PFSK-1 (cell line): Measurements from ENCODE around the gene ETFB.

Experiments used
- FOXP2 ChIP-seq: optimal IDR thresholded peaks from 2 replicates; pipeline ENCODE3; 2011; ENCODE audit warnings: borderline replicate concordance, control low read depth, inconsistent platforms; ENCODE audit not compliant: insufficient read depth; ENCODE audit errors: extremely low read length, extremely low read depth
- POLR2AphosphoS5 ChIP-seq: IDR thresholded peaks from 2 replicates; pipeline ENCODE4 v1.6.1; 2012; ENCODE audit warnings: low read depth, mild to moderate bottlenecking, control low read depth, low read length, moderate library complexity
- SIN3A ChIP-seq: IDR thresholded peaks from 2 replicates; pipeline ENCODE4 v1.6.1; 2012; ENCODE audit warnings: mild to moderate bottlenecking, low read length, moderate library complexity, borderline replicate concordance; ENCODE audit not compliant: insufficient read depth
- TAF1 ChIP-seq: IDR thresholded peaks from 2 replicates; pipeline ENCODE4 v1.6.1; 2012; ENCODE audit warnings: low read length, control low read depth, borderline replicate concordance; ENCODE audit not compliant: insufficient read depth
- TF ChIP-seq, protein P1 (sequence below), 2 experiments: IDR thresholded peaks; 2 replicates each; pipeline versions ENCODE4 v1.6.1 to v1.8.0; 2011 to 2012; ENCODE audit warnings: low read depth in 2 of 2, low read length in 2 of 2, control low read depth in 1 of 2, inconsistent platforms in 1 of 2, mild to moderate bottlenecking in 1 of 2, moderate library complexity in 1 of 2; ENCODE audit not compliant: insufficient read depth in 1 of 2

Gene ETFB

DNA sequence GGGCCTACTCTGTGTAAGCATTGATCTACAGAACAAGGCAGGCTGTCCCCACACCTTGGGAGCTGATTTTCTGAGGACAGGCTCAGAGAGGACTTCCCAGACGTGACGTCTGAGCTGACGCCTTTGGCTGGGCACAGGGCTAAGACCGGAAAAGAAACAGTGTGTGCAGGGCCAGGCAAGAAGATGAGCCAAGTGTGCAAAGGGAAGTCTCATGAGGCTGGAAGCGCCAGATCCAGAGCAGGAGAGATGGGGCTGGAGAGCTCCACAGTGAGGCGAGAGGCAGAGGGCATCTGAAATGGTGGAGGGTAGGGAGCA is 42.1 kb downstream of the ETFB start:
- TF ChIP-seq POLR2AphosphoS5 (no peak), TAF1 (no peak), SIN3A (no peak), FOXP2 (no peak)
- TF ChIP-seq, protein P1, sequence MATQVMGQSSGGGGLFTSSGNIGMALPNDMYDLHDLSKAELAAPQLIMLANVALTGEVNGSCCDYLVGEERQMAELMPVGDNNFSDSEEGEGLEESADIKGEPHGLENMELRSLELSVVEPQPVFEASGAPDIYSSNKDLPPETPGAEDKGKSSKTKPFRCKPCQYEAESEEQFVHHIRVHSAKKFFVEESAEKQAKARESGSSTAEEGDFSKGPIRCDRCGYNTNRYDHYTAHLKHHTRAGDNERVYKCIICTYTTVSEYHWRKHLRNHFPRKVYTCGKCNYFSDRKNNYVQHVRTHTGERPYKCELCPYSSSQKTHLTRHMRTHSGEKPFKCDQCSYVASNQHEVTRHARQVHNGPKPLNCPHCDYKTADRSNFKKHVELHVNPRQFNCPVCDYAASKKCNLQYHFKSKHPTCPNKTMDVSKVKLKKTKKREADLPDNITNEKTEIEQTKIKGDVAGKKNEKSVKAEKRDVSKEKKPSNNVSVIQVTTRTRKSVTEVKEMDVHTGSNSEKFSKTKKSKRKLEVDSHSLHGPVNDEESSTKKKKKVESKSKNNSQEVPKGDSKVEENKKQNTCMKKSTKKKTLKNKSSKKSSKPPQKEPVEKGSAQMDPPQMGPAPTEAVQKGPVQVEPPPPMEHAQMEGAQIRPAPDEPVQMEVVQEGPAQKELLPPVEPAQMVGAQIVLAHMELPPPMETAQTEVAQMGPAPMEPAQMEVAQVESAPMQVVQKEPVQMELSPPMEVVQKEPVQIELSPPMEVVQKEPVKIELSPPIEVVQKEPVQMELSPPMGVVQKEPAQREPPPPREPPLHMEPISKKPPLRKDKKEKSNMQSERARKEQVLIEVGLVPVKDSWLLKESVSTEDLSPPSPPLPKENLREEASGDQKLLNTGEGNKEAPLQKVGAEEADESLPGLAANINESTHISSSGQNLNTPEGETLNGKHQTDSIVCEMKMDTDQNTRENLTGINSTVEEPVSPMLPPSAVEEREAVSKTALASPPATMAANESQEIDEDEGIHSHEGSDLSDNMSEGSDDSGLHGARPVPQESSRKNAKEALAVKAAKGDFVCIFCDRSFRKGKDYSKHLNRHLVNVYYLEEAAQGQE (IDR thresholded peaks at IDR 0.05; ENCODE audit: insufficient read depth in 1 of 2, low read depth in 2 of 2, low read length in 2 of 2): no peak

DNA sequence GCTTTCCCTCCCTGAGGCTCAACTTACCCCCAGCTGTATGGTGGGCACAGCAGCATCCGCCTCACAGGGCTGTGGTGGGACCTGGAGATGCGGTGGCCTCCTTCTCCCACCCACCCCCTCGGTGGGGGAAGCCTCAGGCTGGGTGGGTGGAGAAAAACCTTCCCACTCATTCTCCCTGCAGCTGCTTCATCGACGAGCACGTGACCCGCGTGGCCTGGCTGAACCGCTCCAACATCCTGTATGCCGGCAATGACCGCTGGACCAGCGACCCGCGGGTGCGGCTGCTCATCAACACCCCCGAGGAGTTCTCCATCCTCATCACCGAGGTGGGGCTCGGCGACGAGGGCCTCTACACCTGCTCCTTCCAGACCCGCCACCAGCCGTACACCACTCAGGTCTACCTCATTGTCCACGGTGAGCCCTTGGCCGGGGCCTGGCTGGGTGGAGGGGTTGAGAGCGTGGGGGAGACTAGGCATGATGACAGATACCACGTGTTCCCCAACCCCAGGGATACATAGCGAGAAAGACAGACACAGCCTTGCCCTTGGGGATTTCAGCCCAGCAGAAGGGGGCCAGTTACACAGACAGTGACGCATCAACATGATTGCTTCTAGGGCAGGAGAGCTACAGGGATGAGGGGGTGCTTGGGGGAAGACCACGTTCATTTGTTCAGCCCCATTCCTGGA is 42.6 kb downstream of the ETFB start:
- TF ChIP-seq TAF1 (no peak), SIN3A (no peak), POLR2AphosphoS5 (no peak), FOXP2 (no peak)
- TF ChIP-seq, protein P1 (IDR thresholded peaks at IDR 0.05; ENCODE audit: insufficient read depth in 1 of 2, low read depth in 2 of 2, low read length in 2 of 2): no peak

GRCh38 chr19:51321799-51322198 is 44.4 kb downstream of the ETFB start:
- TF ChIP-seq, protein P1 (IDR thresholded peaks at IDR 0.05; ENCODE audit: insufficient read depth in 1 of 2, low read depth in 2 of 2, low read length in 2 of 2): no peak
- TF ChIP-seq FOXP2: no peak

DNA sequence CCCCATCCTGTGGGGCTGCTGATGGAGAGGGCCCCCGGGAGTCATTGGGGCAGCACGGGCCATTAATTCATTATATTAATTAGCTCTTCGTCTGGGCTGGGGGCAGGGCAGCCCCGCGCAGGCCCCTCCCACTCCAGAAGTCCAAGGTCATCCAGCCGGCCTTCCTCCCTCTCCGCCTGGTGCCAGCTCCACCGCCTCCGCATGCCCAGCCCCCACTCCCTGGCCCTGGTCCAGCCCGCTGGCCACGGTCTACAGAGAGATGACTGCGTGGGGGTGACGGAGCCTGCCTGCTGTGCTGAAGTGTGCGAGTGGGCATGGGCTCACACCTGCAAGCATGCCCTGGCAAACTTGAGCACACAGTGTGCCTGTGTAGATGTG is 45.9 kb downstream of the ETFB start:
- no peak for TF ChIP-seq SIN3A
- no peak for TF ChIP-seq POLR2AphosphoS5
- TF ChIP-seq, protein P1 (IDR thresholded peaks at IDR 0.05; ENCODE audit: insufficient read depth in 1 of 2, low read depth in 2 of 2, low read length in 2 of 2): no peak
- TF ChIP-seq FOXP2: no peak
- TF ChIP-seq TAF1: no peak

GRCh38 chr19:51319649-51320279 is 46.4 kb downstream of the ETFB start:
- TF ChIP-seq FOXP2 (no peak), POLR2AphosphoS5 (no peak), TAF1 (no peak), SIN3A (no peak)
- TF ChIP-seq, protein P1 (IDR thresholded peaks at IDR 0.05; ENCODE audit: insufficient read depth in 1 of 2, low read depth in 2 of 2, low read length in 2 of 2): no peak
